ENCODE data around the gene SERGEF.

DNA sequence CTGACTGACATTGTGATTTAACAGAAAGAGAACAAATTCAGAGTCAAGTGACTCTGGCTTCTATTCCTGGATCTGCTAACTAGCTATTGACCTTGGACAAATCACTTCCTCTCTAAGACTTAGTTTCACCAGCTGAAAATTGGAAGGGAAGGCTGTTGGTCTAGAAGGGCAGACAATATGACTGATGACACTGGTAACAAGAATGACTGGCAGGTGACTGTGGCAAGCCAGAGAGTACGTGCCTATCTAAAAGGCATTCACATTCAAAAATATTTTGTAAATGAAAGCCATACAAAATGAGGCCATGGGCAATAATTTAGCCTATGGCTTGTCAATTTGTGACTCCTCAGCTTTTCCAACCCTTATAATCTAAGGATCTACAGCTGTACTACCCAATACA lies 23.5 kb downstream of the SERGEF start:
- TF ChIP-seq, protein P1, sequence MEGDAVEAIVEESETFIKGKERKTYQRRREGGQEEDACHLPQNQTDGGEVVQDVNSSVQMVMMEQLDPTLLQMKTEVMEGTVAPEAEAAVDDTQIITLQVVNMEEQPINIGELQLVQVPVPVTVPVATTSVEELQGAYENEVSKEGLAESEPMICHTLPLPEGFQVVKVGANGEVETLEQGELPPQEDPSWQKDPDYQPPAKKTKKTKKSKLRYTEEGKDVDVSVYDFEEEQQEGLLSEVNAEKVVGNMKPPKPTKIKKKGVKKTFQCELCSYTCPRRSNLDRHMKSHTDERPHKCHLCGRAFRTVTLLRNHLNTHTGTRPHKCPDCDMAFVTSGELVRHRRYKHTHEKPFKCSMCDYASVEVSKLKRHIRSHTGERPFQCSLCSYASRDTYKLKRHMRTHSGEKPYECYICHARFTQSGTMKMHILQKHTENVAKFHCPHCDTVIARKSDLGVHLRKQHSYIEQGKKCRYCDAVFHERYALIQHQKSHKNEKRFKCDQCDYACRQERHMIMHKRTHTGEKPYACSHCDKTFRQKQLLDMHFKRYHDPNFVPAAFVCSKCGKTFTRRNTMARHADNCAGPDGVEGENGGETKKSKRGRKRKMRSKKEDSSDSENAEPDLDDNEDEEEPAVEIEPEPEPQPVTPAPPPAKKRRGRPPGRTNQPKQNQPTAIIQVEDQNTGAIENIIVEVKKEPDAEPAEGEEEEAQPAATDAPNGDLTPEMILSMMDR (IDR thresholded peaks at IDR 0.05) = no peak
- no peak for TF ChIP-seq POLR2A (IDR thresholded peaks at IDR 0.05)
- TF ChIP-seq POLR2AphosphoS5 (IDR thresholded peaks at IDR 0.05) = no peak

Measured in prostate gland (tissue), 2 donors.